HG03457 (cell line): ENCODE data around the gene EML6.

ENCODE experiments used
- ATAC-seq: cut with Tn5 transposase; IDR thresholded peaks from one replicate; pipeline ENCODE4 v1.9.1; 2021; ENCODE audit warnings: moderate number of reproducible peaks; ENCODE audit not compliant: unreplicated experiment

EML6 gene

DNA sequence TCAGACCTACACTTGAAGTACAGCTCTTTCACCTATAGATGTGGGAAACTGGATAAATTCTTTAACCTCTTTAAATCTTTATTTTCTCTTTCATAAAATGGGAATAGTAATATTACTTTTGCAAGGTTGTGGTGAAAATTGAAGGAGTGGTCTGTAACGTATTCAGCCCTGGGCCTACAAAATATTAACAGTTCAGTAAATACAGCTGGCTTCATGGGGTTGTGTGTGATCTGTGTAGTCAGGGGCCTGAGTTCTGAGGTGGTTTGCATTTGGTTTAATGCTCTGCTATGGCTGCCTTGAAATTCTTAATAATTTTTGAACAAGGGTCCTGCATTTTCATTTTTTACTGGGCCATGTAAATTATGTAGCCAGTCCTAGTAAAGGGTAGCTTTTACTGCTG is 16.8 kb upstream of the EML6 start:
- no peak for ATAC-seq

- no peak for ATAC-seq
Observed at GRCh38 chr2:54708584-54709335, 14.7 kb upstream of the EML6 start.

- ATAC-seq, result no peak
Observed at GRCh38 chr2:54709336-54709809, 14.1 kb upstream of the EML6 start.

- ATAC-seq, result no peak
Observed at GRCh38 chr2:54710216-54710615, 13.2 kb upstream of the EML6 start.

DNA sequence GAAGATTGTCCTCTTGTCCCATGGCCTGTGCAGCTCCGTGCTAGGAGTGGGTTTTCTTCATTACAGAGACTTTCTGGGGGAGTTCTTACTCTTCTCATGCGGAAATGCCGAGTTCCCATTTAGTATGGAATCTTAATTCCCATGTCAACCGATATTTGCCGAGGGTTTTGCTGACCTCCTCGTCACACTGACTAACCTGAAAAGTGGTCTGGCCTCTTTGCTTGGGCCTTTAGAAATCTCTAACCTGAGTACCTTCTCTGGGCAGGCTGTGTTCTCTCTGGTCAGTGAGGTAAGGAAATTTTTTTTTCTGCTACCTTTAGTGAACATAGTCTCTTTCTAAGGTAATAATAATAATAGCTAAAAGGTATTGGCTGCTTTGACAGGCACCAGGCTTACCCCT is 10.9 kb upstream of the EML6 start:
- no peak for ATAC-seq

GRCh38 chr2:54714996-54715395 is 8.5 kb upstream of the EML6 start:
- ATAC-seq, result no peak

GRCh38 chr2:54716375-54716774 is 7.1 kb upstream of the EML6 start:
- no peak for ATAC-seq

DNA sequence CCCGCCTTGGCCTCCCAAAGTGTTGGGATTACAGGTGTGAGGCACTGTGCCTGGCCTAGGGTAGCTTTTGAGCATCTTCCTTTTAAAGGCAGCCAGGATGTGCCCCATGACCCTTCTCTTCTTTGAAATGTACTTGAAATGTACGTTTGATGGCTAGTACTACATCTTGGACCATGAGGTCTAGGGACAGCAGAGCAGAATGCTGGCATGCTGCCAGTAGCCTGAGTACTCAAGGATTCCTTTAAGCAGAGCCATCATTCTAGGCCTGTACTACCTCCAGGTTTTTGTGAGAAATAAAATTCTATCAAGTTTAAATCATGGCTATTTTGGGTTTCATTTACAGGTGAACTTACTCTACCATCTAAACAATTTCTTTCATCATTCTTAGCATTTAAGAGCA is 2.9 kb upstream of the EML6 start:
- no peak for ATAC-seq

DNA sequence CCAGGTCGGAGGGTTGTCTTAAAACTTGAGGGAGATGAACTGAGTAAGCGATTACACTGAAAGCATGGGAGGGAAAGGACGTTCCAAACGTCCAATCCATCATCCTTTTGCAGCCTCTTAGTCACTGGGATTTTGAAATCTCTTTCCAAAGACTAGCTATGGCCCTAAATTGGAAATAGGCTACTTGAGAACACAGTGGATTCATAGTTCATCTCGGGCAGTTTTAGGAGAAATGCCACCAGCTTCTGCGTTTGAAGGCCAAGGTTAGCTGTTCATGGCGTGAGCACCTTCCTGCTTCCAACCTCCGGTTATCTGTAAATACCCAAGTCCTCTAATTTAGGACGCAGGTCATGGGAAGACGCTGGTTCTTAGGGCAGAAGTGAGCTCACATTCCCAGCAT is 821 bp upstream of the EML6 start:
- no peak for ATAC-seq

GRCh38 chr2:54723996-54724559 is 616 bp downstream of the EML6 start:
- ATAC-seq, result no peak

- ATAC-seq, result no peak
Observed at GRCh38 chr2:54724560-54725342, 1.3 kb downstream of the EML6 start.

- no peak for ATAC-seq
Observed at GRCh38 chr2:54725343-54726099, 2.1 kb downstream of the EML6 start.

DNA sequence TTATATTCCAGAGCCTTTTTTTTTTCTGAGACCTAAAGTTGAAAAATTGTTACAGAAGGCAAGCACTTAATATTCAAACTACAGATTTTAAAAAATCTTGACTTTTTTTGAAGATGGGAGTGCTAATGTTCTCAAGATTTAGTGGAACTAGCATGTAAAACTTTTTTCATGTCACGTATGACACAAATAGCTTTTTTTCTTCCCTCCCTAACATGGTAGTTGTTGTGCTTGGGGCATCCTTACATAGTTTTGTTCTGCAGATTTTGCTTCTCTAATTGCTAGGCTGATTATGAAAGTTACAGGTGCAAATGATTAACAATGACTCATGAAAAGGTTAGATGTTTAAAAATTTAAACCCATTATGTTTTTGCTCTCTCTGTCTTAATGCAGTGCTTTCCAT is 3.0 kb downstream of the EML6 start:
- no peak for ATAC-seq

DNA sequence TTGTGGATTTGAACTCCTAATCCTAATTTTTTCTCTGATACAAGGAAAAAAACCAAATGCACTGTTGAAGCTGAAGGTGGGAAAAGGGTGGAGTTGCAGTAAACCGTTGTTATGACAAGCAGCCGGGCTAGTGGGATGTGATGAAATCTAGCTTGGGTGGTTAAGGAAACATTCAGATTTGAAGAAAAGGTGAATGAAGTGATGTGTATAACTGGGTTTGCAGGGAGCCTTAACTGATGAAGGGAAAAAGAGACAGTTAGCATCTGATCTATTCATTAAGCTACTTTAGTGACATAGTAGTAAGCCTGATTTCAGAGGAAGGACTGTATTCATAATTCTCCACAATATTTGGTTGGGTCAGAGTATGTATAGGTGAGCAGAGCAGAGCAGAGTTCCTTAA is 3.5 kb downstream of the EML6 start:
- ATAC-seq, result no peak

- no peak for ATAC-seq
Observed at GRCh38 chr2:54728669-54729120, 5.2 kb downstream of the EML6 start.

- no peak for ATAC-seq
Observed at GRCh38 chr2:54735636-54736035, 12.2 kb downstream of the EML6 start.

DNA sequence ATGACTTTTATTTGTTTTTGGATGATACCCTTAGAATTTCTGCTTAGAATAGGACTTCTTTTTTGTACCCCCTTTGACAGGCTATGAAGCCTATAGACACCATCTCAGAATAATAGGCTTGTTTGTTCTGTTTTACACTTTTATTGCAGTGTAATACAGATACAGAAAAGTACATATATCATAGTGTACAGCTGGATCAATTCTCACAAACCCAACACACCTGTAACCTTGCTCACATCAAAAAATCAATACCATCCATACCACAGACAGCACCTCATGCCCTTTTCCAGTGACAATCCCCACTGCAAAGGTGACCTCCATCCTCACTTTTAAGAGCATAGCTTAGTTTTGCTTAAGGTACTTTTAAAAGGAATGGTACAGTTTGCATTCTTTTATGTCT is 14.8 kb downstream of the EML6 start:
- no peak for ATAC-seq

DNA sequence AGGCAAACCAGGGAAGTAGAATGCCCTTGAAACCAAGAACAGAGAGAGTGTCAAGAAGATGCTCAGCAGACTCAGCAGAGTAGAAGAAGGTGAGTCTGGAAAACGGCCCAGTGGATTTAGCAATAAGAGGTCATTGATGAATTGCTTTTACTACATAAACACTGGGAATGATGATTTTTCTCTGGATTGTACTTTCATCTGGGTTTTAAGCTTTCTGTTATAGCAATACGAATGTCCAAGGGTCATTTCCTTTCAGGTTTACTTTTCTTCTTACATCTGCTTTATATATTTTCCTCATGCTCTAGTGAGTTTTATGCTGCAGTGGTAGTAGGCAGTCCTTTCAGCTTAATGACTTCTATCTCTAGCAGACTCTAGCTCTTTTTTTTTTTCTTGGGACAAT is 16.9 kb downstream of the EML6 start:
- ATAC-seq, result no peak

GRCh38 chr2:54741250-54741649 is 17.8 kb downstream of the EML6 start:
- ATAC-seq, result no peak

DNA sequence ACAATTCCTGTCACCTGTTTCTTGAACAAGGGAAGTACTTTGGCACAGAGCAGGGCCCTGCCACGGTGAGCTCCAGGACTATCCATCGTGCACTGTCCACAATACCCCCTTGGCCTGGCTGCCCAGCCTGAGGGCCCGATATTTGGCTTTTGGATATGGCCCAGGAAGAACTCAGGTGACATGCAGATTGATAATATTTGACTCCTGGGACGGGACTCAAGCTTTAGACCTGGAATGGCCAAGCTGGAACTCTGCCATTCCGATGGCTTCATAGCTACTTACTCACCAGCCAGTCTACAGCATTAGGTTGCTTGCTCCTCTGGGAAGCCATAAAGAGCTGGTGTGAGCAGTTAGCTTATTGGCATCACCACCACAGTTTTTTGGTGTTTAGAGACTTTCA is 26.6 kb downstream of the EML6 start:
- no peak for ATAC-seq

DNA sequence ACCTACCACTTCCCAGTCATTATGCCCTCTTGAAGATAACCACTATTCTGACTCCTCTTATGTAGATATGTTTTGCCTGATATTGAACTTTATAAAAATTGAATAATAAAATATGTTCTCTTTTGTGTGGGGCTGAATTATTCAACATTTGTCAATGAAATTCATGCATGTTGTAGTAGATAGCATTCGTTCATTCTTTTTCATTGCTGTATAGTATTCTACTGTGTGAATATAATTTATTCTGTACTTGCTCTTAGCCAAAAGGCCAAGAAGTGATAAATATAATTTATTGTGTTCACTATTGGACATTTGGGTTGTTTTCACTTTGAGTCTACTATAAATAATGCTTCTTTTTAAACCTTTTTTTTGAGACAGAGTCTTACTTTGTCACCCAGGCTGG is 29.0 kb downstream of the EML6 start:
- ATAC-seq, result no peak
